K562 (cell line): ENCODE measurements around the gene FAM171A2. TPM values are rescaled to one million over a fixed set of nuclear protein-coding genes. Genes with fewer than 3 reads are reported as not detected.

Source experiments
- BCOR ChIP-seq: fragments of 450-650 bp; IDR thresholded peaks from 2 replicates; pipeline ENCODE4 v1.6.1; 2016
- DEAF1 ChIP-seq: fragments of 450-650 bp; formaldehyde crosslinking; IDR thresholded peaks from 2 replicates; pipeline ENCODE4 v1.4.0; 2020; ENCODE audit warnings: mild to moderate bottlenecking, moderate library complexity
- ETV5 ChIP-seq: sonication (generic); formaldehyde crosslinking; IDR thresholded peaks from 2 replicates; pipeline ENCODE4 v1.4.0; 2020; ENCODE audit warnings: low read depth, mild to moderate bottlenecking, missing genetic modification reagents
- JUN ChIP-seq, 2 experiments: sonication (generic) in 1 of 2; formaldehyde crosslinking in 1 of 2; IDR thresholded peaks; 2 replicates each; pipeline versions ENCODE4 v1.6.1 to v1.8.0; 2012 to 2022; ENCODE audit warnings: borderline replicate concordance in 2 of 2, mild to moderate bottlenecking in 2 of 2, improper control_type of control experiment in 1 of 2, low read depth in 1 of 2, low read length in 1 of 2, missing genetic modification reagents in 1 of 2
- KAT7 ChIP-seq: sonication (generic); formaldehyde crosslinking; IDR thresholded peaks from 2 replicates; pipeline ENCODE4 v1.8.0; 2022; ENCODE audit warnings: missing genetic modification reagents, mild to moderate bottlenecking, borderline replicate concordance
- MED1 ChIP-seq: sonication (generic); formaldehyde crosslinking; IDR thresholded peaks from 2 replicates; pipeline ENCODE4 v1.8.1; 2023; ENCODE audit warnings: missing genetic modification reagents, borderline replicate concordance
- TEAD1 ChIP-seq, 2 experiments: fragments of 450-650 bp in 1 of 2; sonication (generic) in 1 of 2; formaldehyde crosslinking; IDR thresholded peaks; 2 replicates each; pipeline versions ENCODE4 v1.4.0 to v1.8.0; 2020 to 2022; ENCODE audit warnings: mild to moderate bottlenecking in 2 of 2, missing genetic modification reagents in 1 of 2
- ZNF318 ChIP-seq, 2 experiments: fragments of 450-650 bp; IDR thresholded peaks; 2 replicates each; pipeline ENCODE4 v1.6.1; 2016; ENCODE audit warnings: mild to moderate bottlenecking in 2 of 2, borderline replicate concordance in 1 of 2, low read depth in 1 of 2, moderate library complexity in 1 of 2
- ZNF57 ChIP-seq: fragments of 450-650 bp; formaldehyde crosslinking; IDR thresholded peaks from 2 replicates; pipeline ENCODE4 v1.4.0; 2020; ENCODE audit warnings: mild to moderate bottlenecking, moderate library complexity
- ZNF589 ChIP-seq: fragments of 200-800 bp; sonication (Bioruptor generic); IDR thresholded peaks from 2 replicates; pipeline ENCODE4 v1.6.1; 2016; ENCODE audit warnings: low read depth, missing genetic modification characterization, missing compliant biosample characterization
- polyA plus RNA-seq, 8 experiments: library from polyadenylated mRNA; depleted of rRNA in 4 of 8; stranded (reverse) in 5 of 8; unstranded in 3 of 8; fragments of >200 nt; fragmentation: Nextera tagmentation in 2 of 8; fragmentation: Illumina TruSeq in 1 of 8; extraction: Ambion mirVana in 2 of 8; extraction: Trizol in 1 of 8; gene quantifications; 2 replicates each; pipeline versions ENCODE4 v1.2.1 to v1.2.3, GENCODE V29; 2011 to 2014; ENCODE audit warnings: inconsistent platforms in 1 of 8, missing spikeins in 1 of 8
- total RNA-seq, 7 experiments: library from RNA; depleted of rRNA in 6 of 7; stranded (reverse); fragments of >200 nt in 6 of 7; fragmentation: Illumina TruSeq in 2 of 7; extraction: Trizol in 2 of 7; gene quantifications; 2 replicates each; pipeline versions ENCODE4 v1.2.1 to v1.2.3, GENCODE V29; 2011 to 2021; ENCODE audit warnings: low replicate concordance in 1 of 7
- TF ChIP-seq, protein P1 (sequence below): fragments of 450-650 bp; formaldehyde crosslinking; IDR thresholded peaks from 2 replicates; pipeline ENCODE4 v1.4.0; 2020; ENCODE audit warnings: mild to moderate bottlenecking, mixed read lengths

The FAM171A2 gene
- total and polyA plus RNA-seq, 9 of the 15 experiments (the other 6 are each of a cell fraction or from before 2014, with no cell fraction given) = 0.10 to 10.2 (median 2.0) TPM; not detected in 1

GRCh38 chr17:44344939-44345453 is 18.7 kb downstream of the FAM171A2 start, which contains the start of gene GRN (continued):
- TF ChIP-seq ZNF318 (IDR thresholded peaks at IDR 0.05; ENCODE audit: borderline replicate concordance in 1 of 2, low read depth in 1 of 2) (no peak), ETV5 (CRISPR knock-in tag) (peak; percentile 57; the same call in 1 of the 2 replicates), BCOR (no peak), TEAD1 (CRISPR knock-in tag; IDR thresholded peaks at IDR 0.05) (peak; percentile 59 to 99; a peak in 3 of 4 replicates), DEAF1 (CRISPR knock-in tag) (no peak), ZNF589 (CRISPR knock-in tag) (peak; percentile 39; the same call in 1 of the 2 replicates), JUN (IDR thresholded peaks at IDR 0.05; ENCODE audit: borderline replicate concordance, low read depth, low read length) (no peak), JUN (CRISPR knock-in tag; IDR thresholded peaks at IDR 0.05; ENCODE audit: borderline replicate concordance) (no peak), KAT7 (CRISPR knock-in tag) (no peak), MED1 (CRISPR knock-in tag) (no peak), ZNF57 (CRISPR knock-in tag) (no peak)
- TF ChIP-seq, protein P1, sequence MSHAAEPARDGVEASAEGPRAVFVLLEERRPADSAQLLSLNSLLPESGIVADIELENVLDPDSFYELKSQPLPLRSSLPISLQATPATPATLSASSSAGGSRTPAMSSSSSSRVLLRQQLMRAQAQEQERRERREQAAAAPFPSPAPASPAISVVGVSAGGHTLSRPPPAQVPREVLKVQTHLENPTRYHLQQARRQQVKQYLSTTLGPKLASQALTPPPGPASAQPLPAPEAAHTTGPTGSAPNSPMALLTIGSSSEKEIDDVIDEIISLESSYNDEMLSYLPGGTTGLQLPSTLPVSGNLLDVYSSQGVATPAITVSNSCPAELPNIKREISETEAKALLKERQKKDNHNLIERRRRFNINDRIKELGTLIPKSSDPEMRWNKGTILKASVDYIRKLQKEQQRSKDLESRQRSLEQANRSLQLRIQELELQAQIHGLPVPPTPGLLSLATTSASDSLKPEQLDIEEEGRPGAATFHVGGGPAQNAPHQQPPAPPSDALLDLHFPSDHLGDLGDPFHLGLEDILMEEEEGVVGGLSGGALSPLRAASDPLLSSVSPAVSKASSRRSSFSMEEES = peak; percentile 96
